HG03095 (cell line): ENCODE data around the gene ZKSCAN5.
"Not testable (repeated sequence)": the region's sequence is repeated elsewhere in the genome, so short reads cannot be mapped to it uniquely, and the experiment has no call there.

ENCODE experiments used
- ATAC-seq: cut with Tn5 transposase; IDR thresholded peaks from one replicate; pipeline ENCODE4 v1.9.1; 2021; ENCODE audit warnings: moderate library complexity; ENCODE audit not compliant: unreplicated experiment

Gene ZKSCAN5

DNA sequence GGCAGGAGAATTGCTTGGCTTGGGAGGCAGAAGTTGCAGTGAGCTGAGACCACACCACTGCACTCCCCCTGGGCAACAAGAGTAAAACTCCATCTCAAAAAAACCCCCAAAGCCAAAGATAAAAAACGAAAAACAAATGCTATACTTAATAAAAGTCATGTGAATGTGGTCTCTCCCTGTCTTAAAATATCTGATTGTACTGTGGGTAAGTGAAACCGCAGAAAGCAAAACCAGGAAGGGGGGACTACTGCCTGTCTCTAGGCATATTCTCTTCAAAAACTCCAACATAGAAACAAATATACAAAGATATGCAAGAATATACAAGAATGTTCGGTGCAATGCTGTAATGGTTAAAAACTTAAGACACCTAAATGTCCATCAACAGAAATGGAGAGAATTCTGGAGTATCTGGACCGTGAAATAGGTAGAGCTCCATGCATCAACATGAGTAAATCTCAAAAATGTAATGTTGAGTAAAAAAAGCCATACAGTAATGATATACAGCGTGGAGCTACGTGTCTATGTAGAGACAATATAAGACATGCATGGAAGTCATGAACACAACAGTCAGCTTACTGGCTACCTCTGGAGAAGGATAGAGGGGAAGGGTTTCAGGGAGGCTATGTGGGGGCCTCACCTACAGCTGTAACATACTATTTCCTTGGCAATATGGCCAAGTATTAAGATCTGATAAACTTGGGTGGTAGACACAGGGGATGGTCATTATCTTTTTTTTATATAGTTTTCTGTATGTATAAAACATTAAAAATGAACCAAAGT is 6.5 kb upstream of the ZKSCAN5 start:
- ATAC-seq: no peak

DNA sequence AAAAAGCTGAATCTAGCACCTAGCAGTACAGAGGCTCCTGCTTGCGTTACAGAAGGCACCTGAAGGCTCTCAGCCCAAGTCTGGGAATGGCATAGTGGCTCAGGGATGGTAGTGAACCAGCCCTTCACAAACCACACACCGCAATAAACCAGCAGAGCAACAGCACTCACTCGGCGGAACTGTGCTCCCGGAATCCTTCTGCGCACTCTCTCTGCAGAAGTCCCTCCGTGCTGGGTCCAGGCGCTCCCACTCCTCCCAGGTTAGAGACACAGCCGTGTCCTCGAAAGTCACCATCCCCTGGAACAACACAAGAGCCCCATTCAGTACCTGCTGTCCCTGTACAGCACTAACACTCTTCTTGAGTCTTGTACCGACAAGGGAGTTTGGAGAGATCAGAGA is 5.9 kb upstream of the ZKSCAN5 start:
- ATAC-seq: no peak

DNA sequence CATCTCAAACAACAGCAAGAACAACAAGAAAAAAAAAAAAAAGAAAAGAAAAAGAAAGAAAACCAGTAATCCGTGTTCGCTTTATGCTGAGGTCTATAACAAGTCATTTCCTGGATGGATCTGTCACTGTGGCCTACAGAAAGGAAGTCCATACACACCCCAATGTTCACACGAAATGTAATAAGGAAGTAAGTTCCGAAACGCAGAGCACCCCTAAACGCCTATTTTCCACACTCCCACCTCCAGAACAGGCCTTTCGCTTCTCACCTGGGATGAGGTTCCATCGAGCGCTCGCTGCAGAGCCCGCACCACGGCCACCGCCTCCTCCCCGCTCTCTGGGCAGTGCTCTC is 5.1 kb upstream of the ZKSCAN5 start:
- ATAC-seq: peak; percentile 18

DNA sequence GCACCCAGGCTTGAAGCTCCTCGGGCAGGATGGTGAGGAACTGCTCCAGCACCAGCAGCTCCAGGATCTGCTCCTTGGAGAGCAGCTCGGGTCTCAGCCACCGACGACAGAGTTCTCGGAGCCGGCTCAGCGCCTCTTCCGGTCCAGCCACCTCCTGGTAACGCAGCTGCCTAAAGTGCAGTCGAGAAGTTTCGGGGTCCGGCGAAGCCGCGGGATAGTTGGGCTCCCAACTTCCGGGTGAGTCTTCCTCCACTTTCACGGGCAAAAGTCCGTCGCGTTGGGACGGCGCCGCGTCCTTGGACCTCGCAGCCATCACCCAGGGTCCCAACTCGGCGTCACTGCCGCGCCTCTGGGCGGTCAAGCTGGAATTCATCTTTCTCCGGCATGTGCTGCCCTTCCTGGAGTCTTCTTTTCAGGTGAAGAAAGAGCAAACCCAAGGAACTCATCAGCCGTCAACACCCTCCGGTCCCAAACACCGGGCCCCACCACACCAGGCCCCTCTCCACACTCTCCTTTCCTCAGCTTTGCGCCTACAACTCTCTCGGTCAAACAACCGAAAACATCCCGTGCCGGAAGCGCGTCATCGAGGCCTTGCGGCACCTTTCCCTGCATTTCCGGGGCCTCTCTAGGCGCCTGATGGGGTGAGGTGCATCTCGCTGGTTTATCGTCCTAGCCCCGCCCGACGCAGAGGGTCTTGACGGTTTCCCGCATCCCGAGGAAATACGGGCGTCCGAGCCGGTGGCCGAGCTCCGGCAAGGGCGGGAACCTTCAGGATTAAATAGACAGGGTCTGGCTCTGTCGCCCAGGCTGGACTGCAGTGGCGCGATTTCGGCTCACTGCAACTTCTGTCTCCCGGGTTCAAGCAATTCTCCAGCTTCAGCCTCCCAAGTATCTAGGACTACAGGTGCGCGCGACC is 4.5 kb upstream of the ZKSCAN5 start, which contains the start of gene ZNF394:
Gene ZNF394, minus strand, starts transcription at position 561 of the 916 bp plus-strand sequence. Its CDS starts 188 bp downstream, at position 373.
- peak; percentile 38 for ATAC-seq

DNA sequence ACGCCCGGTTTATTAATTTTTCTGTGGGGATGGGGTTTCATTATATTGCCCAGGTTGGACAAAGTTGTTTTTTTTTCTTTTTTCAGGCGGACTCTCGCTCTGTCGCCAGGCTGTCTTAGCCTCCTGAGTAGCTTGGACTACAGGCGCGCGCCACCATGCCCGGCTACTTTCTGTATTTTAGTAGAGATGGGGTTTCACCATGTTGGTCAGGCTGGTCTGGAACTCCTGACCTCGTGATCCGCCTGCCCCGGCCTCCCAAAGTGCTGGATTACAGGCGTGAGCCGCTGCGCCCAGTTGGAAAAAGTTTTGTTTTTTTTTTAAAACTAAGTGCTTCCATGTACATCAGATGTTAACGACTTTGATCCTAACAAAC is 3.8 kb upstream of the ZKSCAN5 start:
- ATAC-seq: no peak

DNA sequence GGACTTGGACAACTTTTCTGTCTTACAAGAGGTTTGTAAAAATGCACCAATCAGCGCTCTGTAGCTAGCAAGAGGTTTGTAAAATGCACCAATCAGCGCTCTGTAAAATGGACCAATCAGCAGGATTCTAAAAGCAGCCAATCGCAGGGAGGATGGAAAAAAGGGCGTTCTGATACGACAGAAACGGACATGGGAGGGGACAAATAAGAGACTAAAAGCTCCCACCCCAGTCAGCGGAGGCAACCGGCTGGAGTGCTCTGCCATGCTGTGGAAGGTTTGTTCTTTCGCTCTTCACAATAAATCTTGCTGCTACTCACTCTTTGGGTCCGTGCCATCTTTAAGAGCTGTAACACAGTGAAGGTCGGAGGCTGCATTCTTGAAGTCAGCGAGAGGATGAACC is 3.2 kb upstream of the ZKSCAN5 start:
- ATAC-seq: not testable (repeated sequence)

DNA sequence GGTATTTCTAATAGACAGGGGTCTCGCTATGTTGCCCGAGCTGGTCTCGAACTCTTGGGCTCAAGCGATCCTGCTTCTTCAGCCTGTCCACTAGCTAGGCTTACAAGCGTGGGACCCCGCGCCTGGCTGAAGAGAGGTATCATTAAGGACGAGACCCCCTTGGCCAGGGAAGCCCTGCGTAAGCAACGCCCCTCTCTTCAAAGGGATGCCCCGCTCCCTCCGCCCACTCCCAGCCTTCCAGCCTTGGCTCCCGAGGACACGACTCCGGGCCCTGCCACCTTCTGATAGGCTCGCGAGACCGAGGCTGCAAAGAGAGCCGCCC is 220 bp upstream of the ZKSCAN5 start:
- no peak for ATAC-seq

DNA sequence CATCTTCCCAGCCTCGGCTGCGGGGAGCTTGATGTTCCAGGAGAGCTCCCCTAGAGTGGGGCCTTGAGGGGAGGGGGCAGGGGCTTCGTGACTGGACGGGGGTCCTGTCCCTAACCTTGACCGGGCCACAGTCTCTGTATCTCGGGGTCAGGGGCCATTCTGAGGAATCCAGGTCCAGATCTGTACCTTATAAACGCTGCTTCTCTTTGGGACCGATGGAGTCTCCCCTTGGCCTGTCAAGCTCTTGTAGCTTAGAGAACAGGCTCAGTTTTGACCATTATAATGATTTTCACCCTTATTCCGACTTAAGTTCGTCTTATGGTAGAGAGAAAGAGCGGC is 831 bp downstream of the ZKSCAN5 start:
- ATAC-seq: no peak

DNA sequence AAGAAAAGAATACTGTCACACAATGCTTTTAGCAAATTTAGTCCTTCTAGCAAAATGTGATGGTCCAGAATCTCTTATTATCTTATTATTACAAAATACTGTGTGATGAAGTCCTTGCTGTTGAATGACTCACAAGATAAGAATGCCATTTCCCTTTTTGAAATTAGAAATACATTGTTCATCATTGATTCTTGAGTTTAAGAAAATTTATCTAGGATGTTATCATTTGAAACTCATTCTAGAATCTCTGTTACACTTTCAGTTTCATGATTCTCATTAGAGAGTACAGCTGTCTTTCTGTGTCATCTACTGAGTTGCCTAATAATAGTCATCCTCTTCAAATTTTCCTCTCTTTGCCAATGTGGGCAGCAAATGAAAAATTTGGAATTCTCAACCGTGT is 9.6 kb downstream of the ZKSCAN5 start:
- no peak for ATAC-seq

DNA sequence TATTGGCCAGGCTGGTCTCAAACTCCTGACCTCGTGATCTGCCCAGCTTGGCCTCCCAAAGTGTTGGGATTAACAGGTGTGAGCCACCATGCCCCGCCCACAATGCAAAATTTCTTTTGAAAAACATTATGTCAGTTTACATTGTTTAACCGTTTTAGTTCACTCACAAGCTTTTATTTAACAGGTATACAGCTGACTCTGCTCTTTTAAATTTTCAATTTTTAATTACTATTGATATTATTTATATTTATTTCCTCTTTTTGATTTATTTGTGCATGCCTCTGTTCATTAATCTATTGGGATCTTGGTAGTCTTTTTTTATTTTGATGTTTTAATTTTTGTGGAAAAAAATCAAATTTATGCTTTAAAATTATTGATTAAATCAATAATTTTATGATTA is 16.9 kb downstream of the ZKSCAN5 start:
- no peak for ATAC-seq

DNA sequence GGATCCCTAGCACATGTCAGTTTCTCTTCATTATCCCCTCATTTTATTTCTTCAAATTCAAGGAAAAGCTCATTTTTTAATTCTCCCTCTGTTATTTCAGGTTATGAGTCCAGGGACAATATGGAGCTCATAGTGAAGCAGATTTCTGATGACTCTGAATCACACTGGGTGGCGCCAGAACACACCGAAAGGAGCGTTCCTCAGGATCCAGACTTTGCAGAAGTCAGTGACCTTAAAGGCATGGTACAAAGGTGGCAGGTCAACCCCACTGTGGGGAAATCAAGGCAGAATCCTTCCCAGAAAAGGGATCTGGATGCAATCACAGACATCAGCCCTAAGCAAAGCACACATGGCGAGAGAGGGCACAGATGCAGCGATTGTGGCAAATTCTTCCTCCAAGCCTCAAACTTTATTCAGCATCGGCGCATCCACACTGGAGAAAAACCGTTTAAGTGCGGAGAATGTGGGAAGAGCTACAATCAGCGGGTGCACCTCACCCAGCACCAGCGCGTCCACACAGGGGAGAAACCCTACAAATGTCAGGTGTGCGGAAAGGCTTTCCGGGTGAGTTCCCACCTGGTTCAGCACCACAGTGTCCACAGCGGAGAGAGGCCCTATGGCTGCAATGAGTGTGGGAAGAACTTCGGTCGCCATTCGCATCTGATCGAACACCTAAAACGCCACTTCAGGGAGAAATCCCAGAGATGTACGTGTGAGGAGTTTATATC is 21.4 kb downstream of the ZKSCAN5 start:
- no peak for ATAC-seq

DNA sequence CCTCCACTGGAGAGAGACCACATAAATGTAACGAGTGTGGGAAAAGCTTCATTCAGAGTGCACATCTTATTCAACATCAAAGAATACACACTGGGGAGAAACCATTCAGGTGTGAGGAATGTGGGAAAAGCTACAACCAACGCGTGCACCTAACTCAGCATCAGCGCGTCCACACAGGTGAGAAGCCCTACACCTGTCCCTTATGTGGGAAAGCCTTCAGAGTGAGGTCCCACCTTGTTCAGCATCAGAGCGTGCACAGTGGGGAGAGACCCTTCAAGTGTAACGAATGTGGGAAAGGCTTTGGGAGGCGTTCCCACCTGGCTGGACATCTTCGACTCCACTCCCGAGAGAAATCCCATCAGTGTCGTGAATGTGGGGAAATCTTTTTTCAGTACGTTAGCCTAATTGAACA is 26.9 kb downstream of the ZKSCAN5 start:
- no peak for ATAC-seq

DNA sequence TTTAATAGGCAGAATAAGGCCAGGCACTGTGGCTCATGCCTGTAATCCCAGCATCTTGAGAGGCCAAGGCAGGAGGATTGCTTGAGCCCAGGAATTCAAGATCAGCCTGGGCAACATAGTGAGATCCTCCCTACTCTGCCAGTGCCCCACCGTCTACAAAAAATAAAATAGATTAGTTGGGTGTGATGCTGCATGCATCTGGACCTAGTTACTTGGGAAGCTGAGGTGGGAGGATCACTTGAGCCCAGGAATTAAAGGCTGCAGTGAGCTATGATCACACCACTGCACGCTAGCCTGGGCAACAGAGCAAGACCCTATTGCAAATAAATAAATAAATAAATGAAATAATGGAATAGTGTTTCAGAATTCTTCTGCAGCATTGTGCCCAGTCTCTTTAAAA is 31.2 kb downstream of the ZKSCAN5 start:
- no peak for ATAC-seq

DNA sequence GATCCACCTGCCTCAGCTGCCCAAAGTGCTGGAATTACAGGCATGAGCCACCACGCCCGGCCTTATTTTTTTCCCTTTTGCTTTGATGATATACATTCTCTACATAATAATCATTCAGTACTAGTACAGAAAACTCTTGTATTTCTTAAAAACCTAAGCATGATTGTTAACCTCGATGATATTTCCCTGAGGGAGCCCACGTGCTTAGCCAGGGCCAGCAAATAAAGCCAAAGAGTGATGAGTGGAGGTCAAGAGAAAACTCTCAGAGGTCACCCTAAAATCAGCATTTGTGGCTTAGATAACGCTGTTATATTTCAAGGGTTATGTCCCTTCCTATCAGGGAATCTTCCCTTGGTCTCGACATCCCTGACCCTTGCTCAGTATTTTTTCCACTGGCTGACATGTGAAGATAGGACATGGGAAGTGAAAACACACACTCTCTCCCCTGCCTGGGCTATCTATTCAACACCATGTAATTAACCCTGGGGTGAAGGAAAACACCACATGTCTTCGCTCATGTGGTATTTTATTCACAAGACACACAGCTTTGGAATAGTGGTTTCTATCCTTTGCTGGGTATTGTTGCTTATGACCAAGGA is 34.9 kb downstream of the ZKSCAN5 start:
- no peak for ATAC-seq

DNA sequence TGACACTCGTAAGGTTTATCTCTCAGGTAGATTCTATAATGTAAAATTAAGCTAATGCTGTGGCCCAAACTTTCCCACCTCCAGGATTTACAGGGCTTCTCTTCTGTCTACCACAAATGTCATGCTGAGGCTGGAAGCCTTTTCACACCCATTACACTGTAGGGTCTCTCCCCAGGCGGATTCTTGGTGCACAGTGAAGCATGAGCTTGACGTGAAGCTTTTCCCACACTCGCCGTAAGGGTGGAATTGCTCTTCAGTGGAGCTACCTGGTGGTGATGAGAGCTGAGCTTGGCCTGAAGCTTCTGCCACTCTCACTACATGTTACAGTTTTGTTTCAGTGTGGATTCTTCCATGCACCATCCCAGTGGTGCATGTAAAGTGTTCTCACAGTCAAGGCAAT is 36.1 kb downstream of the ZKSCAN5 start:
- no peak for ATAC-seq

DNA sequence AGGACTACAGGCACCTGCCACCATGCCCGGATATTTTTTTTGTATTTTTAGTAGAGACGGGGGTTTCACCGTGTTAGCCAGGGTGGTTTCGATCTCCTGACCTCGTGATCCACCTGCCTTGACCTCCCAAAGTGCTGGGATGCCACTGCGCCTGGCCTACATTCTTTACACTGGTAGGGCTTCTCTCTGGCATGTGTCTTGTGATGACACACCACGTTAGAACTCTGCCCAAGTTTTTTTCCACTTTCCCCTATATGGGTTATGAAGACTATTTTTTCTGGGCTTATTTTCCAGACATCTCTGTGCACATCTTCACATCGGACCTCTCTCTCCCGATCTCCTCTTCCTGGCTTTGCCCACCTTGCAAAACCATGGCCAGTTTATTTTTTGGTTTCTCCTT is 36.8 kb downstream of the ZKSCAN5 start:
- ATAC-seq: no peak

DNA sequence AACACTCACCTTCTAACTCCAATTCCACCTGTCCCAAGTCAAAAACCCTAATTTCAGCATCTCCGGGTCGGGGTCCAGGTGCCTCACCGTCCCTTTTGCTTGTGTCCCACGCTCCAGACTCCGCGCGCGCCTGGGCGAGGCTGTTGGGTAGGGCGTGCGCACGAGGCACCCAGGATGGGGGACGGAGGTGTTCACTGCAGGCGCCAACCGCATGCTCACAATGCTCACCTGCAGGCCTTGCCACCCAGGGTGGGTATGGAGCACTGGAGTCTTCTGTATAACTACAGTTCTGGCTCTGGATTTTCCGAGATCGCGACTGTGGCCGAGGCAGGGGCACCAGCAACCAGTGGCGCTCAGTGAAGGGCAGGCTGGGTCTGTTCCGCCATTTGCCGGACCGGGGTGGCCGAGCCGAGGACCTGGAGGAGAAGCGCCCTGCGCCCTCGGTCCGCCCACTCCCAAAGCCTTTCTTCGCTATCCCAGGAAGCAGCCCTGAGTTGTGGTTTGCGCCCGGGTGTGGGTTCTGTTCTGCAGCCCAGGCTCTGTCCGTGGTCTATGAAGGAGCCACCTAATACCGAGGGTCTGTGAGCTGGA is 38.7 kb downstream of the ZKSCAN5 start:
- no peak for ATAC-seq

DNA sequence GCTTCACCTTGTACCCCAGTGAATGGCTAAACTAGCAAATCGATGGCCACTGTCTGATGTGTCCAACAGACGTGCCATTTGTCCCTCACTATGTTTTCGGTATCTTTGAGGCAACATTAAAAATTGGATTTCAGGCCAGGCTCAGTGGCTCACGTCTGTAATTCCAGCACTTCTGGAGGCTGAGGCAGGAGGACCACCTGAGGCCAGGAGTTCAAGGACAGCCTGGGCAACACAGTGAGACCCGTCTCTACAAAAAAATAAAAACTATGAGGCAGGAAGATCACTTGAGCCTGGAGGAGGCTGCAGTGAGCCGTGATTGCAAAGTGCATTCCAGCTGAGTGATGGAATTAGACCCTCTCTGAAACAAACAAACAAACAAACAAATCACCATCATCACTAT is 39.5 kb downstream of the ZKSCAN5 start:
- ATAC-seq: no peak

DNA sequence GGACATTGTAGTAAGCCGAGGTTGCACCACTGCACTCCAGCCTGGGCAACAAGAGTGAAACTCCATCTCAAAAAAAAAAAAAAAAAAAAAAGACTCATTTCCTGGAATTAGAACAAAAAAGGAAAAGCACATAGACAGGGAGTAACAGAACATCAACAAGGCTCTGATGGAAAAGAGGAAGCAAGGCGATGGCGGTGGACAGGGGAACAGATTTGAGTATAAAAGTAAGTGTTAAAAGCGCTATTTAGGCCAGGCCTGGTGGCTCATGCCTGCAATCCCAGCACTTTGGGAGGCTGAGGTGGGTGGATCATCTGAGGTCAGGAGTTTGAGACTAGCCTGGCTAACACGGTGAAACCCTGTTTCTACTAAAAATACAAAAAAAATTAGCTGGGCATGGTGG is 40.8 kb downstream of the ZKSCAN5 start:
- ATAC-seq: not testable (repeated sequence)

DNA sequence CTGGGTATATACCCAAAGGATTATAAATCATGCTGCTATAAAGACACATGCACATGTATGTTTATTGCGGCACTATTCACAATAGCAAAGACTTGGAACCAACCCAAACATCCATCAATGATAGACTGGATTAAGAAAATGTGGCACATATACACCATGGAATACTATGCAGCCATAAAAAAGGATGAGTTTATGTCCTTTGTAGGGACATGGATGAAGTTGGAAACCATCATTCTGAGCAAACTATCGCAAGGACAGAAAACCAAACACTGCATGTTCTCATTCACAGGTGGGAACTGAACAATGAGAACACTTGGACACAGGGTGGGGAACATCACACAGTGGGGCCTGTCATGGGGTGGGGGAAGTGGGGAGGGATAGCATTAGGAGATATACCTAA is 45.1 kb downstream of the ZKSCAN5 start:
- not testable (repeated sequence) for ATAC-seq

DNA sequence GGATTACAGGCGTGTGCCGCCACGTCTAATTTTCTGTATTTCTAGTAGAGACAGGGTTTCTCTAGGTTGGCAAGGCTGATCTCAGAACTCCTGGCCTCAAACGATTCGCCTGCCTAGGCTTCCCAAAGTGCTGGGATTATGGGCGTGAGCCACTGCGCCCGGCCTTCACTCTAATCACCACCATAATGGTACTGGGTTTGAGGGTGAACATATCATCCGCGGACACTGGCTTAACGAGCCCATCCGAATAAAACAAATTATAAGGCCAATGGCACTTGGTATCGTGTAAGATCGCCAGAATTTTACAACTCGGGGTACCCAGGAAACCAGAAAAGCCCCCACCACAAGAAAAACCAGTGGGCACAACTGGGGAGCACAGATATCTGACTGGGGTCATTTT is 46.9 kb downstream of the ZKSCAN5 start:
- no peak for ATAC-seq
